ES-I3 (cell line): ENCODE data around the gene CALN1.

ENCODE experiments used
- H3K36me3 ChIP-seq: 2 replicates; pipeline ENCODE4 v1.6.1; 2013; ENCODE audit warnings: mild to moderate bottlenecking, low read length, control low read depth, moderate library complexity; ENCODE audit not compliant: insufficient read depth
- H3K4me1 ChIP-seq: 2 replicates; pipeline ENCODE4 v1.6.1; 2013; ENCODE audit warnings: mild to moderate bottlenecking, control low read depth, low read length; ENCODE audit not compliant: insufficient read depth
- H3K9ac ChIP-seq: 2 replicates; pipeline ENCODE4 v1.6.1; 2013; ENCODE audit warnings: low read depth, mild to moderate bottlenecking, low read length, moderate library complexity
- H3K9me3 ChIP-seq: 2 replicates; pipeline ENCODE4 v1.6.1; 2013; ENCODE audit warnings: mild to moderate bottlenecking, low read length, moderate library complexity; ENCODE audit not compliant: control insufficient read depth, insufficient read depth

The CALN1 gene

GRCh38 chr7:72190146-72190545, 222.0 kb downstream of the CALN1 start:
- Histone ChIP-seq H3K36me3 (no peaks in the 10 kb centered on the region), H3K9ac (no peak overlapping the region), H3K4me1 (no peaks in the 10 kb centered on the region), H3K9me3 (no peaks in the 10 kb centered on the region; the same call in 1 of the 2 replicates)

GRCh38 chr7:72187179-72187578, 225.0 kb downstream of the CALN1 start:
- no peaks in the 10 kb centered on the region for H3K9me3 ChIP-seq
- 0 out of 2 replicates have a peak, but pooled peaks cover 3% of the 10 kb centered on the region for H3K4me1 ChIP-seq
- no peak overlapping the region for H3K9ac ChIP-seq
- no peaks in the 10 kb centered on the region for H3K36me3 ChIP-seq

GRCh38 chr7:72183835-72184234, 228.3 kb downstream of the CALN1 start:
- 0 out of 2 replicates have a peak, but pooled peaks cover 3% of the 10 kb centered on the region for H3K4me1 ChIP-seq
- no peaks in the 10 kb centered on the region for H3K36me3 ChIP-seq
- no peaks in the 10 kb centered on the region for H3K9me3 ChIP-seq
- H3K9ac ChIP-seq = no peak overlapping the region

DNA sequence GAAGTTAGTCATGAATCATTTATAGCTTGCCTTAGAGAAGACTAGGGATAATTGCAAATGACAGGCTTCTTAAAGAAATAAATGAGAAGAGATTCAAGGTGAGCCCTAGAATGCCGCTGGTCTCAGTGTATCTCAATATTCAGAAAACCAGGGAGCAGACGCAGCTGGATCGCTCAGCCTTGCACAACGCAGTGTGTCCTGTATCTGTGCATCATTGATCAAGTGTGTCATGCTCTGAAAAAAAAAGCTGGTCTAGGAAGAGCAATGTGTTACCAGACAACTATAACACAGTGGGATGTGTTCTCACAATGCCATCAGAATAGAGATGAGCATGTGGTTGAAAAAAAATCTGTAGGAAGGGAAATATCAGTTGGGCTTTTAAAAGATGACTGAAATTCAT, 230.1 kb downstream of the CALN1 start:
- no peaks in the 10 kb centered on the region for H3K36me3 ChIP-seq
- H3K4me1 ChIP-seq = 0 out of 2 replicates have a peak, but pooled peaks cover 3% of the 10 kb centered on the region
- no peaks in the 10 kb centered on the region for H3K9me3 ChIP-seq
- no peak overlapping the region for H3K9ac ChIP-seq

DNA sequence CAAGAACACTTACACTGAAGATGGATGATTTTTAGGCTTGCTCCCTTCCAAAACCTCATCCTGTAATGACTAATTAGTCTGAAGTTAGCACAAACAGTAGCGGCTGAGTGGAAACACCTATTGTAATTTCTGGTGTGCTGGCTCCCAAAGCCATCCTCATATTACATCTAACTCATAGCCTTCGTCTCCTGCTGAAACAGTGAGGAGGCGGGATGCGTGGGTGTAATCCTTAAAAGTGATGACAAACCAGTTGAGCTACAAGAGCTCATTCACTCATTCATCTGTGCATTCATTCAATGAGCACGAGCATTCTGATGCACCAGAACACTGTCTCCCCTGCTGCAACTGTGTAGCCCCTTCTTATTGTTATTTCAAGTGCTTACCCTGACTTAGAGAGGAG, 235.3 kb downstream of the CALN1 start:
- Histone ChIP-seq H3K9ac (no peak overlapping the region), H3K36me3 (no peaks in the 10 kb centered on the region), H3K4me1 (no peaks in the 10 kb centered on the region), H3K9me3 (peaks cover 3% of the 10 kb centered on the region; the same call in 1 of the 2 replicates)

- H3K9me3 ChIP-seq = peaks cover 3% of the 10 kb centered on the region; the same call in 1 of the 2 replicates
- no peak overlapping the region for H3K9ac ChIP-seq
- H3K36me3 ChIP-seq = no peaks in the 10 kb centered on the region
- no peaks in the 10 kb centered on the region for H3K4me1 ChIP-seq
These were observed 241.7 kb downstream of the CALN1 start for GRCh38 chr7:72170475-72170874.

DNA sequence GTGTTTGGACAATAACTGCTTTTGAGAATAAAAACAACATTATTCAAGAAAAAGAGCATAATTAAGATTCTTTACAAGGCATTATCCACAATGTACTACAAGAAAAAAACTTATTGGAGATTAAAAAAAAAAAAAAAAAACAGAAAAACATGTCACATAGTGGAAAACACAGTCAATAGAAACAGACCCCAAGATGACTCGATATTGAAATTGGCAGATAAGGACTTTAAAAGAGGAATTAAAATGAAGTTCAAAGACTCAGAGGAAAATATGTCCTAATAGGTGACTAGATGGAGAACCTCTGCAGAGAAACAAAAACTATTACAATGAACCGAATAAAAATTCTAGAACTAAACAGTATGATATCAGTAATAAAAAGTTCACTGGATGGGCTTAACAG, 248.9 kb downstream of the CALN1 start:
- H3K4me1 ChIP-seq = no peaks in the 10 kb centered on the region
- no peak overlapping the region for H3K9ac ChIP-seq
- no peaks in the 10 kb centered on the region for H3K36me3 ChIP-seq
- no peaks in the 10 kb centered on the region; the same call in 1 of the 2 replicates for H3K9me3 ChIP-seq

- no peaks in the 10 kb centered on the region for H3K36me3 ChIP-seq
- no peaks in the 10 kb centered on the region for H3K4me1 ChIP-seq
- no peak overlapping the region for H3K9ac ChIP-seq
- H3K9me3 ChIP-seq = no peaks in the 10 kb centered on the region; the same call in 1 of the 2 replicates
These were observed 250.6 kb downstream of the CALN1 start for GRCh38 chr7:72161534-72161933.

DNA sequence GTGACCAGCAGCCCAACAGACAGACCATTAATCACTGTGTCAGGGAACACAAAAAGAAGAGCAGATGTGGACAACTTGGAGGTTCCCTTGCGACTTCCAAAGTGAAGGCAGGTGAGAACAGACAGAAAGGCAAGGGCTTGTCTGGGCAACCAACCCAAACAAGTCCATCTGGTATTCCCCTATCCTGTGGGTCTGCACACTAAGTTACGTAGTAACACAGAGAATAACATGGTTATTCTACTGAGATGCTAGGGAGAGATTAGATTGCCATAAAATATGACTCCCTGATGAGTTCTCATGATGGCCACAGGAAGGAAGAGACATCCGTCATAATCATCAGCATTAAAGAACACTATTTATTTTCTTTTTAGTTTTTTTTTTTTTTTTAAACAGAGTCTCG, 252.2 kb downstream of the CALN1 start:
- no peaks in the 10 kb centered on the region; the same call in 1 of the 2 replicates for H3K9me3 ChIP-seq
- no peaks in the 10 kb centered on the region for H3K36me3 ChIP-seq
- no peak overlapping the region for H3K9ac ChIP-seq
- H3K4me1 ChIP-seq = no peaks in the 10 kb centered on the region

DNA sequence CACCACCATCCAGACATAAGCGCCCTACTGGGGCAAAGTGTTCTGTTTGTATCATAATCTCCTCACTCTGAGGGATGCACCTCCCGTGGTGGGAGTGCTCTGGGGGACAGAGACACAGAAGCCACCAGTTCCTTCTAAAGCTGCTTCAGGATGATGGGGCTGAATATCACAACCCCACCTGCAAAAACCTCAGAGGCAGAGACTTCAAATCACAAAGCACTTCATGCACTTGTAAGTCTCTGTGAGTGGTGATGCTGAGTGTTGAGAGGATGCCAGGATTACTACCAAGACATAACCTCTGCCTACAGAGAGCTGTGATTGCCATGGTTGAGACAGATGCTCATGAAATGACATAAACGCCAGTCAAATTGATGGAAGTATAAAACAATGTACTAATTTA, 255.5 kb downstream of the CALN1 start:
- Histone ChIP-seq H3K4me1 (no peaks in the 10 kb centered on the region), H3K9me3 (no peaks in the 10 kb centered on the region), H3K36me3 (no peaks in the 10 kb centered on the region), H3K9ac (no peak overlapping the region)

- Histone ChIP-seq H3K9me3 (no peaks in the 10 kb centered on the region), H3K36me3 (no peaks in the 10 kb centered on the region), H3K4me1 (no peaks in the 10 kb centered on the region), H3K9ac (no peak overlapping the region)
These were observed 259.0 kb downstream of the CALN1 start for GRCh38 chr7:72153132-72153512.

GRCh38 chr7:72152161-72153131, 259.7 kb downstream of the CALN1 start:
- no peaks in the 10 kb centered on the region for H3K4me1 ChIP-seq
- H3K9ac ChIP-seq = no peak overlapping the region
- no peaks in the 10 kb centered on the region for H3K36me3 ChIP-seq
- no peaks in the 10 kb centered on the region for H3K9me3 ChIP-seq

DNA sequence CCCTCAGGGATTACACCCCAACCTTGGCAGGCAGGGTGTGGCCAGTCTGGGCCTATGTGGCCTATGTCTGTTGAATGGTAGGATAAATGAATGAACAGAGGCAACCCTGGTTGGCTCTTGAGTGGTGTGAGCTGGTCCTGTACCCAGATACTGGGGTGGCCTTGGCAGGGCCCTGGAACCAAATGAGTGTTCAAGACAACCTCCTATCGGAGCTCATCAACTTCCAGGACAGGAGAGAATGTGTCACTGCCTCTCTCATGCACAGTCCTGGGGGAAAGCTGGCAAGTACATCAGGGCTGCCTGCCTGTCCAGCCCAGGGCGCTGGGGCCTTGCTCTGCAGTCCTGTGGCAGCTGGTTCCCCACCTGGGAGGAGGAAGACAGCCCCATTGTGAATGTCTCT, 271.6 kb downstream of the CALN1 start:
- Histone ChIP-seq H3K36me3 (no peaks in the 10 kb centered on the region), H3K9me3 (0 out of 2 replicates have a peak, but pooled peaks cover 2% of the 10 kb centered on the region), H3K9ac (no peak overlapping the region), H3K4me1 (no peaks in the 10 kb centered on the region)

DNA sequence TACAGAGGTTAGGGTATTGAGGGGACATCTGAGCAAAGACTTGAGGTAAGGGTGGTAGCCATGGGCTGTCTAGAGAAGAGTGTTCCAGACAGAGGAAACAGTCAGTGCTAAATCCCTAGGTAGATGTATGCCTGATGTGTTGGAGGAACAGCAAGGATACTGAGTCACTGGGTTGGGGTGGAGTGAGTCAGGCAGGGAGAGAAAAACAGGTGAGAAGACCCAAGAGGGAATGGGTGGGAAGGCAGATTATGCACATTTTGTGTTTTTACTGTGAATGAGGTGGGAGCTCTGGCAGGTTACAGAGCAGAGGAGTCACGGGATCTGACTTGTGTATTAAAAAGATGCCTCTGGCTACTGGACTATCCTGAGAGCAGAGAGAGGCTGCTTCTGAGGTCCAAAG, 285.0 kb downstream of the CALN1 start:
- no peaks in the 10 kb centered on the region for H3K4me1 ChIP-seq

GRCh38 chr7:72123913-72124312, 288.2 kb downstream of the CALN1 start:
- Histone ChIP-seq H3K36me3 (no peaks in the 10 kb centered on the region), H3K4me1 (no peaks in the 10 kb centered on the region), H3K9me3 (no peaks in the 10 kb centered on the region; the same call in 1 of the 2 replicates), H3K9ac (no peak overlapping the region)

More for the DNA sequence above, 285.0 kb downstream of the CALN1 start:
- no peaks in the 10 kb centered on the region for H3K36me3 ChIP-seq
- H3K9ac ChIP-seq = no peak overlapping the region
- H3K9me3 ChIP-seq = no peaks in the 10 kb centered on the region
